ENCODE measurements around the gene HIF3A.

Gene HIF3A

GRCh38 chr19:46330319-46330918 is 33.6 kb downstream of the HIF3A start:
- no peak for DNase-seq

- no peak for DNase-seq
These were observed 40.6 kb downstream of the HIF3A start for GRCh38 chr19:46337487-46337886.

- DNase-seq, result no peak
These were observed 42.6 kb downstream of the HIF3A start for GRCh38 chr19:46339446-46339845.

GRCh38 chr19:46340051-46340659 is 43.3 kb downstream of the HIF3A start:
- DNase-seq, result no peak

GRCh38 chr19:46341937-46342336 is 45.1 kb downstream of the HIF3A start:
- no peak for DNase-seq

- DNase-seq, result no peak
These were observed 47.5 kb downstream of the HIF3A start for GRCh38 chr19:46344363-46344762.

GRCh38 chr19:46345157-46345556 is 48.3 kb downstream of the HIF3A start:
- DNase-seq, result no peak

- DNase-seq, result peak; percentile 93
These were observed 50.2 kb downstream of the HIF3A start, which contains the start of gene PPP5C for GRCh38 chr19:46346821-46347571. Gene PPP5C, plus strand, starts transcription at chr19:46347087. Its CDS starts 10 bp downstream, at chr19:46347097.

- no peak for DNase-seq
These were observed 50.7 kb downstream of the HIF3A start for GRCh38 chr19:46347572-46347883.

- no peak for DNase-seq
These were observed 51.1 kb downstream of the HIF3A start for GRCh38 chr19:46347985-46348384.

- DNase-seq, result no peak
These were observed 52.6 kb downstream of the HIF3A start for GRCh38 chr19:46349311-46349993.

GRCh38 chr19:46350029-46350757 is 53.4 kb downstream of the HIF3A start:
- no peak for DNase-seq

GRCh38 chr19:46350758-46351159 is 53.9 kb downstream of the HIF3A start:
- DNase-seq, result no peak

GRCh38 chr19:46351241-46352041 is 54.6 kb downstream of the HIF3A start:
- DNase-seq, result no peak

- DNase-seq, result no peak
These were observed 57.1 kb downstream of the HIF3A start for GRCh38 chr19:46353730-46354528.

GRCh38 chr19:46355234-46356148 is 58.6 kb downstream of the HIF3A start:
- DNase-seq, result no peak

- no peak for DNase-seq
These were observed 59.6 kb downstream of the HIF3A start for GRCh38 chr19:46356149-46357055.

- no peak for DNase-seq
These were observed 61.2 kb downstream of the HIF3A start for GRCh38 chr19:46357846-46358583.
